CD4-positive, alpha-beta T cell treated with Interleukin-4 for 4 hours (primary cell): ENCODE data around the gene WWOX.

Experiments used
- DNase-seq: peaks from one replicate; pipeline ENCODE4 v3.0.0-alpha.2; 2020

The WWOX gene

DNA sequence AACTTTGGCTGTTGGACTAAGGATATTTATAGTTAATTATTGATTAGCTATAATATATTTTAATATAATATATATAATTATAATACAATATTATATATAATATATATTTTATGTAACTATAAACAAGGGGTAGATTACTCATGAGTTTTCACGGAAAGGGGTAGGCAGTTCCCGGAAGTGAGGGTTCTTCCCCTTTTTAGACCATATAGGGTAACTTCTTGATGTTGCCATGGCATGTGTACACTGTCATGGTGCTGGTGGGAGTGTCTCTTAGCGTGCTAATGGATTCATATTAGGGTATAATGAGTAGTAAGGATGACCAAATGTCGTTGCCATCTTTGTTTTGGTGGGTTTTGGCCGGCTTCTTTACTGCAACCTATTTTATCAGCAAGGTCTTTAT lies 315.6 kb downstream of the WWOX start:
- DNase-seq, result no peak

DNA sequence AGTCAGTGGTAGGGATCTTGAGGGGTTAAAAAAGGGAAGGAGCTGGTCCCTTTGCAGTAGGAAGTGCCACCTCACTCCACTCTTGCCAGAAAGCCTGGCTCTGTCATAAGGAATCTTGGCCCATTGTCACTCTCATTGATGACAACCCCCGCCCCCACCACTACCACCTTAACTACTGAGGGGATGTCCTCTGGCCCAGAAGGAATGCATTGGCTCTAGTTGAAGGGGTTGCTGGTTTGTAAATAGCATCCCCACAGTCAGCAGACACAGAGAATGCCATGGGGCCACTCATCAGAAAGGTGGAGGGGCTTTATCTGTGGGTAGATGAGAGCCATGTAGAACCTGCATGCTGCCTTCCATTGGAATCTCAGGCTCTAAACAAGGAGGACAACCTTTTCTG lies 316.2 kb downstream of the WWOX start:
- no peak for DNase-seq

DNA sequence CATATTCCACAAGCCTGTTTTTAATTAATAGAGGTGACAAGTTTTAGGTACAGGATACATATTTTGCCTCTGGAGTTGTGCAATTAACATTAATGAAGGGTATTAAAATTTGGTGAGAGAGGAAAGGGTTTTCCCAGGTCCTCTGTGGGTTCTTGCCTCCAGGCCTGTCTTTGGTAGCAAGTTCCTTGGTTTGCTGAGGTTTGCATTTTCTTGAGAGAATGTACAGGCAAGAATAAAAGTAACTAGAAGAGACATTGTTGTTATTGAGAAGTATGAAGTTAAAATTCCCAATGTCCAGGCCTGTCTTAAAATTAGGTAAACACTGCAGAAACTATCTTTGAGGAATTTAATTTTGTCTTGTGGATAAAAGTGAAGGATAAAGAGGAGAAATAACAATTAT lies 316.9 kb downstream of the WWOX start:
- no peak for DNase-seq

DNA sequence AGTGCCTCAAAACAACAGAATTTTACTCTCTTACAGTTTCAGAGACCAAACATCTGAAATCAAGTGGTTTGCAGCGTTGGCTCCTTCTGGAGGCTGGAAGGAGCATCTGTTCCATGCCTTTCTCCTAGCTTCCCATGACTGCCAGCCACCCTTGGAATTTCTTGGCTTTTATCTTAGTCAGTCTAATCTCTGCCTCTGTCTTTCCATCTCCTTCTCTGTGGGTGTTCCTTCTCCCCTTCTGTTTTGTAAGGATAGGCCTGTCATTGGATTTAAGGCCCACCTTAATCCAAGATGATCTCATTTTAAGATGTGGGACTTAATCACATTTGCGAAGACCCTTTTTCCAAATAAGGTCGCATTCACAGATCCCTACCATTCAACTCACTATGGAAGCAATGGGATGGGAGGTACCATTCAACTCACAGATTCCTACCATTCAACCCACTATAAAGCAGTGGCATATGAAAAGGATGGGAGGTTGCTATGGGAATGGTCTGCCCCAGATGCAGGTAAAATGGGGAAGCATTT lies 321.8 kb downstream of the WWOX start:
- DNase-seq, result no peak

DNA sequence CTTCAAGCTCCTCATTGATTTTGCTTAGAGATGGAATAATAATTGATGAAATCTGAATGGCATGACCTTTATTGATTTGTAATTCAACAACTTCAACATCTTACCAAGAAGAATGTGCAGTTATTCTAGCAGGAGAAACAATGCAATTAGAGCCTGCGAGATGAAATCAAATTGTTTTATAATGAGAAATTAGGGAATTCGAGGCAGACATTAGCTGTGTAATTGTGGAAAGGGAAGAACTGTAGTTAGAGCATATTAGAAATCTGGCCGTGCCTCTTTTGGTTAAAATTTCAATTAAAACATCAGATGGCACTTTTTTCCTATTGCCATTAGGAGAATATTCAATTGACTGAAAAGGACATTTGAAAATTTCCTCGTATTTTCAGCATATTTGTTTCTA lies 325.8 kb downstream of the WWOX start:
- no peak for DNase-seq

DNA sequence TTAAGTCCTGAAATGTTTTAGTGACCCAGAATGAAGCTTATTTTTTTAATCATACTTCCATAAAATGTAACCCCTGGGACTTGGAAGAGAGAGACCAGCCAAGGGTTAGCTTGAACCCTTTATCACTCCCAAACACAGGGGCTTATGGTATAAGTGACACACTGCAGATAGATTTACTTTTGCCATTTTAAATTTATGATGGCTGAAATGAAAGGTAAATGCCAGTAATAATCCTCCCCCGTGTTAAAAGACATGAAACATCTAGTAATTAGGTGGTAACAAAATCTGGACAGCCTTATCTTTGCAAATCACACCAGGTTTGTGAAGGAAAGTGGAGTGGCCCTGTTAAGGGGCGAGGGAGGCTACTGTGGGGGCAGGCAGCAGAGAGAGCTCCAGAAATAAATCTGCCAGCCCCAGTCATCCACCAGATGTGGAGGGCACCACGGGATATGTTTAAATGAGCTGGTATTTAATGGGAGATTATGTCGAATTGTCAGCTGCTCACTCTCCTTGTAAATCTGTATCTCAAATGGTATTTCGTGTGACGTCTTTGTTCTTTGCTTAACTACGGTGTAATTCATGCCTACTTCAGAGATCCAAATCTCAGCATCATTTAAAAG lies 326.5 kb downstream of the WWOX start:
- DNase-seq, result no peak

DNA sequence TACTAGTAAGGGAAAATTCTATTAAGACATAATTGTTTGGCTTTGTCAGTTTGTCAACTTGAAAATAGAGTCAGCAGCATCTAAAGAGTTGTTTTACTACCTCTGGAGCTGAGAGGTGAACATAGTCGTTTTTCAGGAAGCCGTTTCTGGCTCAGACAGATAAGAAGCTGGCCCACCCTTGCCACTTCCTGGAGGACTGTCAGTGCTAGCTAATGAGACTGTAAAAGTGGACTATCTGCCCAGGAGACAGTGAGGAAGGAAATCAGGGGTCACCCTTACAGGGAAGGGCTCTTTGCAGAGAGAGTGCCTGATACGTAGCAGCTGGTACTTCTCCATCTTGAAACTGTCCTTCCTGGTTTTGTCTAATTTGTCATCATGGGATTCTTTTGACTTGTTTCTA lies 328.7 kb downstream of the WWOX start:
- no peak for DNase-seq

DNA sequence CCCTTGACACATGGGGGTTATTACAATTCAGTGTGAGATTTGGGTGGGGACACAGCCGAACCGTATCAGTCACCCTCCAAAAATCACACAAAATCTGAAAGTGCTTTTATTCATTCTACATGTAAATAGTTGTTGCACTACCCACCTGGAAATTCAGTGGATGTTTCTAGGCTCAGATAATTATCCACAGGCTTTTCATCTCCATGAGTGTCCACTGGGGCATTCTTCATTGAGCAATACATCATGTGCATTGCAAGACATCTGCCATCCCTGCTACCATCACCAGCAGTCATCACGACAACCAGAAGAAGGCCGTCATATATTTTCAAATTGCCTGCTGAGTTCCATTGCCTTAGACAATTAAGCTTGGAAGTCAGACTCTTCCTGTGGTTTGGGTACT lies 330.8 kb downstream of the WWOX start:
- DNase-seq, result no peak

DNA sequence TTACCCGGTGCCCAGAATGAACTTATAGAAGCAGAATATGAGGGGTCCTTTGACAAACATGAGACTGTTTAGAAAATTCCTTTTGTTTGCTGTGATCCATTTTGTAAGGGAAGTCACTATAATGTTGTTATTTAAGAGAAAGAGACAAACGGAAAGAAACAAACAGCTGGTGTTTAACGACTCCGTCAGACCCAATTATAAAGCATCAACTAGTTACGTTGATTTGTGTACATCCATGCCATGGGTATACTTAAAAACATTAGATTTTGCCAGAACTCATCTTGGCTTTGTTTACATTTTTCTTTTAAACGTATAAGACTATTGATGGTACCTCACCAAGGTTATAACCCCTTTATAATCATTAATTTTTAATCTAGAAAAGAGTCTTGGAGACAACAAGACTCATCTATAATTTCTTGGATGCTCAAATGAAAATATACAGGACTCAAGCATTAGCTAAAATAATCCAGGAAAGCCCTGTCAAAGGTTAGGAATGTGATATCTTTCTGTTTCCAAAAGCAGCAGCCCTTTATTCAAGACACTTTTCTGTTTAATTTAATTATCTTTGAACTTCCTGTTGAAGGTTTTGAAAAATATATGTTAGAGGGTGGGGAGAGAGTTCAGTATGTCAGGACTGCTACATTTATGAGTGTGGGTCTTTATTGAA lies 331.7 kb downstream of the WWOX start:
- no peak for DNase-seq

DNA sequence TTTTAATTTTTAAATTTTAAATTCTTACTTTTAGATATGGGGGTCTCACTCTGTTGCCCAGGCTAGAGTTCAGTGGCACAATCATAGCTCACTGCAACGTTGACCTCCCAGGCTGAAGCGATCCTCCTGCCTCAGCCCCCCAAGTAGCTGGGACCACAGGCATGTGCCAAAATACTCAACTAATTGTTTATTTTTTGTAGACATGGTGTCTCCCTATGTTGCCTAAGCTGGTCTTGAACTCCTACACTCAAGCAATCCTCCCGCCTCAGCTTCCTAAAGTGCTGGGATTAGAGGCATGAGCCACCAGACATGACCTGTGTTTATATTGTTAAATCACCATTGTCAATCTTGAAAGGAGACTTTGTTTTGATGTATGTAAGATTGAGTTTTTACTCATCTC lies 332.2 kb downstream of the WWOX start:
- DNase-seq, result no peak

DNA sequence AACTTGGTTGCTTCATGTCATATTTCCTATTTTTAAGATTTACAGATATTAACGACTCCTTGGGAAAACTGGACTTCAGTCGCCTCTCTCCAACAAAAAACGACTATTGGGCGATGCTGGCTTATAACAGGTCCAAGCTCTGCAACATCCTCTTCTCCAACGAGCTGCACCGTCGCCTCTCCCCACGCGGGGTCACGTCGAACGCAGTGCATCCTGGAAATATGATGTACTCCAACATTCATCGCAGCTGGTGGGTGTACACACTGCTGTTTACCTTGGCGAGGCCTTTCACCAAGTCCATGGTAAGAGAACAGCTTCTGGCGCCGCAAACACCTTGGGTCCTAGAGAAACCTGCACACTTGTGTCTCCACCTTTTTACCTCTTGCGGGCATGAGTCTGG lies 333.0 kb downstream of the WWOX start:
- no peak for DNase-seq

DNA sequence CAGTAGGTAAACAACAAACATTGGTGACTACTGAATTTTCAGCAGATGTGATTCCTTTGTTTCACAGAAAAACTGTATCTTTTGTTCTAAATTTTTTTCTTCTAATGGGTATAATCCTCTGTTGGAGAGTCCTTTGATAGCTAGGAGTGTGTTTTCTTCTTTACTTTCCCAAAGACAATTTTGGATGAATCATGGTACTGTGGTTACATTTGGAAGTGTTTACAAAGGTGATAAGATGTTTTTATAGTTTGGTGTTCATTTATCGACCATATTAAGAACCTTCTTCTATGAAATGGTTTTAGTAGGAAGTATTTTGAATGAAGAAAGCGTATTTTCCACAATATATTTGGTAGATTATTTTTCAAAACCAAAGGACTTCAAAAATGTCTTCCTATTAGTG lies 333.7 kb downstream of the WWOX start:
- DNase-seq, result no peak

DNA sequence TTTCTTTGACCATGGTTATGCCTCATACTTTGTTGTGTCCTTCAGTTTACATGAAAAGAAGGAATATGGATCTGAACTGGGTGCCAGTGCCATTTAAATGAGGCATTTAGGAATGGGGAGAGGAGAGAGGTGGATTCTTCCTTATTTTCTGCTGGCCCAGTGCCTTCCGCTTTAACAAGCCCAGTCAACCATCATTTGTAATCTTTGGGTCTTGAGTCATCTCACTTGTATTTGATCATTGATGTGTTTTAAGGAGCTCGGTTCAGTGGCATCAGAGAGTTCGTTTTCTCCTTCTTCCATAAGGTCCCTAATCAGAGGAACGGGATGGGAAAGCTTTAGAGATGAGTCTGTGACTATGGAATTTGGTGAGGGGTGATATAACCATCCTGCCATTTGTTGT lies 334.9 kb downstream of the WWOX start:
- DNase-seq, result no peak

DNA sequence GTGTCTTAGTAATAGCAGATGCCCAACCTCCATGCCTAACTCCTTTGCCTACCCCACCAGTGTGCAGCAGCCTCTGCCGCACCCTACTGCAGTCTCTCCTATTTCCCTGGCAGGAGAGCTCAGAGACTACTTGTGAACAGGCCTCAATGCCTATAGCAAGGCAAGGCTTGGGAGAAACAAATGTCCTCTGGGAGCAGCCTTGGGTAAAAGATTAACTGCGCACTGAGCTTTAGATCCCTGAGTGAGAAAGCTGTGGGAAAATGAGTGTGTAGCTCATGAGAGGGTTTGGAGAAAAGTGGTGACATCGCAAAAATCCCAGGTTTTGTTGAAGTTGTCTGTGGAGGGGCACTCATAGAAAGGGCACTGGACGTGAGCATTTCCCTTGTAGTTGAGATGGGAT lies 335.8 kb downstream of the WWOX start:
- DNase-seq, result no peak

DNA sequence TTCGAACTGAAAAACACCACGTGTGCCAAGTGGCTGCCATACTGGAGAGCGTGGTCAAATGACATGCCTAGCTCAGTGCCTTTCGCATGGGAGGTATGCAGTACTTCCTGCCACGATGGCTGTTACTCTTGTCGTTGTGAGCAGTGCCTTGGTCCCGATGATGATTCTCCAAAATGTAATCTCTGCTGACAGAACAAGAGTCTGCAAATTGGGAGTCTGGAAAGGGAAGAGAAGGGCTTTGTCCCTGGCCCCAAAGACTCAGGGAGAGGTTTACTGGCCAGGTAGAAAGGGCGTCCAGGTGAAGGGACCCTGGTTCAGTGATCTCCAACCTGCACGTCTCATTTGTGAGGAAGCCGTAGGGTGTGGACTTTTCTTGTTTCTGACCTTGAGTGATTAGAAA lies 336.6 kb downstream of the WWOX start:
- DNase-seq, result no peak

DNA sequence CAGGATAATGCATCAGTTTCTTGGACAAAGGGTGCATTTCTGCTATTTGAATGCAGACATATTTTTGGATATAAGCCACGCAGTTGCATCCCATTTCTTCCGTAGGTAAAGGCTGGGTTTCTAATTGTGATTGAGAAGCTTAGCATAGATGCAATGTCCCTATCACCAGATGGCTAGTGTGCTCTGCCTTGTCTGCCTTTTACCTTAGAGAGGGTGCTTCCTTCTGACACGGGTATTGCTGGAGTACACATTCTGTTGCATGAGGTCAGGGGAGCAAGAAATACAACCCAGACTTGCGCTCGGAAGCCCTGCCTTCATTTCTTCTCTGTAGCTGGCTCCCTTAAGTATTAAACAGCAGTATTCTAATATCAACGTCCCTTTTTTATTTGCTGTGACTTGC lies 337.4 kb downstream of the WWOX start:
- DNase-seq, result no peak

DNA sequence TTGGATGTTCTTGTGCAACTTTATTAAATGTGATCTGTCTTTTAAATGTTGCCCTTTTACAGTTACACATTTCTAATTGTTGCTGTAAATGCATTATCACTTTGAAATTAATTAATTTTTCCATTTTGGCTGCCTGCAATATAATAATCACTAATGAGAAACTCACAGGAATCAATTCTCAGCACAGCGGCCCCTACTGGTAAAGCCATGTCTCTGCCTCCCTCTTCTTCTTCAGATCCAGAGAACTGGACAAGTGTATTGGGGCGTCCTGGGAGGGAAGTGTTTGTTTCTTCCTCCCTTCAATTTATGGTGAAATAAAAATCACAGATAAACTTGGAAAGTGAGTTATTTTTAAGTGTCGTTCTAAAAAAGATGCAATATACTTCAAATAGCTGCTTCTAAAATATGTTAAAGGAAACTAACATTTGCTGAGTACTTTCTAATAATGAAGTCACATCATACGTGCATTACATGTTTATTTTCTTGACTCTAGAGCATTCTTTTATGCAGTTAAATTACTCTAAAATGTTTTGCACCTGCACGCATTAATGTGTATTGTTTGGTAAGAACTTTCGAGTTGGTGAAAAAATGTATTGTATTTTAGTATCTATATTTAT lies 338.0 kb downstream of the WWOX start:
- peak; percentile 35 for DNase-seq

DNA sequence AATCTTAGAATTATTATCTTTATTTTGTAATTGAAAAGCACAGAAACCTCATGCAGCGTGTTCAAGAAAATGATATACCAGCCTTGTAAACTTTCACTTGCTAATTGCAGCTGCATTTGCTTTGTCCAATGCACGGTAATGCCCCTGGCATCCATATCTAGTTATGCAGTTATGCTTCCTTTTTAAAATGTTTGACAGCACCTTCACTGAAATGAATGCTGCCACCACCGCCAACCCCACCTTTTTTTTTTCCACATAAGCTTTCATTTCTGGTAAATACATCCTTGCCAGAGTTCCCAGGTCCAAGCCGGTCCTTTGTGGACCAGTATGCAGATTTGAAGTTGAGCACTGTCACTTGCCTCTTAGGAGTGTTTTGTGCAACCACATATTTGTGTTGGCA lies 338.8 kb downstream of the WWOX start:
- DNase-seq, result no peak

DNA sequence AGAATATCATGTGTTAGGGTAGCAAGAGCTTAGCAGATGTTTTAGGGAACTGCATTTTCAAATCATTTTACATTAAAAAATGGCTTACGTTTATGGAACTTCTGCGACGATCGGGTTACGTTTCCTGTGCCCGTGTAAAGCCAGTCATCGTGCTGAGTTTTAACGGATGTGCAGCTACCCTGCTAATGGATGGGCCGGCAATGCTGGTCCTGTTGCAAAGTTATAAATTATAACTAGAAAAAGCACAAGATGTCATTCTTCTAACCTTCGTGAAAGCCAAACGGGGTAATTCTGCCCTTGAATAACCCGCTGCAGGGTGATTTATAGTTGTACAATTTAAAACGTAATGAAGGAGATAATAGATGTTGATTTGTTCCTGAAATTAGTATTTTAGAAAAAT lies 339.2 kb downstream of the WWOX start:
- DNase-seq, result no peak

DNA sequence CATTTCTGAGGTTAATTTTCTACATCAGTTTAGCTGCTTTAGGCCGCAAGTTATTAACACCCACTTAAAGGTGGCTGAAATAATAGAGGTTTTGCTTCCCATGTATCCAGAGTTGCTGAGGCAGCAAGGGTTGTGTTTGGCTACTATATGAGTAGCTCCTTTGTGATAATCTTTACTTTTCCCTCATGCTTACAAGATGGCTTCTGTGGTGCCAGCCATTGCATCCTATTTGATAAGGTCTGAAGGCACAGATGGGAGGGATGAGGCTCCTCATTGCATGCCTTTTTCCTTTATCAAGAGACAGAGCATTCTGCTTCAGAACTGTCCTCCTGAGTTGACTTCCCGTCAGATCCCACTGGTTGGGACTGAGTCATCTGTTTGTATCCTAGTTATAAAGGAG lies 340.2 kb downstream of the WWOX start:
- DNase-seq, result no peak

DNA sequence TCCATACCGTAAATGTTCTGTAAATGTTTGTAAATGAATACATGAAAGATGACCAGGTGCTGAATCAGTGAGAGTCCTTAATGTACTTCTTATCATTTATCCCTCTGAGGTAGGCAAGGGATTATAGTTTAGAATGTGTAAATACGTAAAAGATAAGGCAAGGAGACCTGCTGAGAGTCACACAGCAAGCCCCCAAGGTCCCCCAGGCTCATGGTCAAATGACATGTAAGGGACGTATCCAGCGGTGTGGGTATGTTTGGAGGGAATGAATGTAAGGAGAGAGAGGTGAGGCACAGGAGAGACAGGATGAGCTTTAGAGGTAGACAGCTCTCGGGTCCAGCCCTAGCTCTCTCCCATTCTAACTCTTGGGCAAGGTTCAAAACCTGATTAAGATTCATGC lies 341.8 kb downstream of the WWOX start:
- no peak for DNase-seq

DNA sequence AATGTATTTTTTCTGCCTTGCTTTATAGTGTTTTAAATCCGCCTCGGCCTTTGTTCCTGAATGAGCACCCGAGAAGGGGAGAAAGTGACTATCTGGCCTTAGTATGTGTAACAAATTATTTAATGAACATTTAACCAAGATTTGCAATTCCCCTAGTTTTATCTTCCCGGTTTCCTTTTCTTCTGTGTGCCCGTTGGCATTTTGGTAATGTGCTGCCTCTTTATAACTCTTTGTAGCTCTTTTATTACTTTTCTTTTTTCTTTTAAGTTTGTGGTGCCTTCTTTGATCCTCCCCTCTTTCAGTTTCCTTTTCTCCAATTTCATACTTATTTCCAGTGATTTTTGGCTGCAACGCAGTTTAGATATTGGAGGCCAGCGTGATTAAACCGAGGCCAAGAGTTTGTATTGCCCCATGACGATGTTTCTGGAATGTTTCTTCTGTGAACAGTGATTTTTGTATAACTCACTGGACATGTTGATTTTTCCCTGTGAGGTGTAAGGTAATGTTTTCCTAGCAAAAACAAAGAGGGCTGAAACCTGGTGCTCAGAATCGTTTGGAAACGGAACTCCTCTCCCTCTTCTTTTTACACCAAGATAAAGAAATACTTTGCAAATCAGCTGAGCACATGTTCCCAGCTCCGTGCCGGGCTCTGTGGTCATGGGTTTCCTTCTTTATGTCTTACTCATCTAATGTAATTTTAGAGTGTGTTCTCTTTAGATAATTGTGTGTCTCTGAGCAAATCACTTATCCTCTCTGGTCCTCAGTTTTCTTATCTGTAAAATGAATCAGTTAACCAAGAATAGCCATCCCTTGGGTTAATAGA lies 344.3 kb downstream of the WWOX start:
- no peak for DNase-seq

DNA sequence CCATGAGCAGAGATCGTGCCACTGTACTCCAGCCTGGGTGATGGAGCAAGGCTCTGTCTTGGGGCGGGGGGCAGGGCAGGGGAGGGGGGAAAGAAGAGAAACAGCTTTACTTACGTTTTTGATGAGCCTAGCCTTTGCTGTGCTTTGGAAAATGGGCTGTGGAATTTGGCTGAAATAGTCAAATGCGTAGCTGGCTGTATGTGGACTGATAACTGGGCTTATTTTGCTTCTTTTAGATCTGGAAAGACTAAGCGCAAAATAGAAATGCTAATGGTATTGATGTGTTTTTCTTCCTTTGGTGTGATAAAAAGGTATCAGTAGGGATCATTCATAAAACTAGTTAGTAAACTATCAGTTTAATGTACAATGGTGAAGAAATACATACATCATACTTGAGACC lies 346.4 kb downstream of the WWOX start:
- DNase-seq, result no peak

DNA sequence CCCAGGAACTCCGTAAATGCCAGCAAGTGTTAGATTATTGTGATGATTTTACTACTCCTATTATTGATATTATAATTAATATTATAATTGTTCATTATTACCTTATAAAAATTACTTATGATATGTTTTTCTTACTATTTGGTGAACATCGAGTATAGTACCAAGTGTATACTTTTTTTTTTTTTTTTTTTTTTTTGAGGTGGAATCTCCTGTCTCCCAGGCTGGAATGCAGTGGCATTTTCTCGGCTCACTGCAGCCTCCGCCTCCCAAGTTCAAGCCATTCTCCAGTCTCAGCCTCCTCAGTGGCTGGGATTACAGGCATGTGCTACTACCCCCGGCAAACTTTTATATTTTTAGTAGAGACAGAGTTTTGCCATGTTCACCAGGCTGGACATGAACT lies 347.0 kb downstream of the WWOX start:
- DNase-seq, result no peak
